HFF-Myc (cell line): ENCODE data around the gene DMRTB1.
A peak's percentile ranks its signal among the peaks of the same experiment; 100 is the strongest.

ENCODE experiments used
- DNase-seq: peaks from one replicate; pipeline ENCODE4 v3.0.0-alpha.2; 2011; ENCODE audit warnings: low read depth; ENCODE audit errors: extremely low read depth
- H3K4me3 ChIP-seq: replicated peaks from 2 replicates; pipeline ENCODE4 v1.5.1; 2011; ENCODE audit warnings: low read depth, mild to moderate bottlenecking, control low read depth, low read length
- TF ChIP-seq, protein P1 (sequence below): IDR thresholded peaks from 2 replicates; pipeline ENCODE4 v1.5.1; 2012; ENCODE audit warnings: mild to moderate bottlenecking, low read depth, low read length, control low read depth; ENCODE audit errors: missing control alignments

Gene DMRTB1

GRCh38 chr1:53447413-53447812, 11.8 kb upstream of the DMRTB1 start:
- H3K4me3 ChIP-seq = no peak overlapping the region
- TF ChIP-seq, protein P1, sequence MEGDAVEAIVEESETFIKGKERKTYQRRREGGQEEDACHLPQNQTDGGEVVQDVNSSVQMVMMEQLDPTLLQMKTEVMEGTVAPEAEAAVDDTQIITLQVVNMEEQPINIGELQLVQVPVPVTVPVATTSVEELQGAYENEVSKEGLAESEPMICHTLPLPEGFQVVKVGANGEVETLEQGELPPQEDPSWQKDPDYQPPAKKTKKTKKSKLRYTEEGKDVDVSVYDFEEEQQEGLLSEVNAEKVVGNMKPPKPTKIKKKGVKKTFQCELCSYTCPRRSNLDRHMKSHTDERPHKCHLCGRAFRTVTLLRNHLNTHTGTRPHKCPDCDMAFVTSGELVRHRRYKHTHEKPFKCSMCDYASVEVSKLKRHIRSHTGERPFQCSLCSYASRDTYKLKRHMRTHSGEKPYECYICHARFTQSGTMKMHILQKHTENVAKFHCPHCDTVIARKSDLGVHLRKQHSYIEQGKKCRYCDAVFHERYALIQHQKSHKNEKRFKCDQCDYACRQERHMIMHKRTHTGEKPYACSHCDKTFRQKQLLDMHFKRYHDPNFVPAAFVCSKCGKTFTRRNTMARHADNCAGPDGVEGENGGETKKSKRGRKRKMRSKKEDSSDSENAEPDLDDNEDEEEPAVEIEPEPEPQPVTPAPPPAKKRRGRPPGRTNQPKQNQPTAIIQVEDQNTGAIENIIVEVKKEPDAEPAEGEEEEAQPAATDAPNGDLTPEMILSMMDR = no peak
- no peak for DNase-seq

GRCh38 chr1:53448241-53448841, 10.9 kb upstream of the DMRTB1 start:
- TF ChIP-seq, protein P1 = no peak
- no peak overlapping the region for H3K4me3 ChIP-seq
- DNase-seq = no peak

DNA sequence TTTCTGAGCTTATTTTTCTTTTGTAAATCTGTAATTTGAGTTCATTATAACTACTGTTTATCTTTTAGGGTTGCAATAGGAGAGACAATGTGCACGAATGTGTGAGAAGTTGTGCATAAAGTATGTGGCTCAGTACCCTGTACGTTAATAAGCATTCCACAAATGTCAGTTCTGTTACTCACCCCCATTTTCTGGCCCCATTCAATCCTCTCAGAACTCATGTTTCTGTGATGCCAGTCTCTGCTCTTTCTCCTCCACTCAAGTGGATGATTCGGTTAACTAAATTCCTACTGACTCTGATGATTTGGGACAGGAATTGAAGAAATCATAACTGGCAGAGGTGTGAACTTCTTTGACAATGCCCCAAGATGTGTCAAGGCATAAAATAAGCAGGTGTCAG, 10.2 kb upstream of the DMRTB1 start:
- TF ChIP-seq, protein P1 = no peak
- H3K4me3 ChIP-seq = no peak overlapping the region
- no peak for DNase-seq

- no peak overlapping the region for H3K4me3 ChIP-seq
- TF ChIP-seq, protein P1 = no peak
- DNase-seq = no peak
These were observed 9.5 kb upstream of the DMRTB1 start for GRCh38 chr1:53449693-53450092.

- DNase-seq = no peak
- no peak overlapping the region for H3K4me3 ChIP-seq
- TF ChIP-seq, protein P1 = peak; percentile 59
These were observed 9.0 kb upstream of the DMRTB1 start for GRCh38 chr1:53450225-53450624.

DNA sequence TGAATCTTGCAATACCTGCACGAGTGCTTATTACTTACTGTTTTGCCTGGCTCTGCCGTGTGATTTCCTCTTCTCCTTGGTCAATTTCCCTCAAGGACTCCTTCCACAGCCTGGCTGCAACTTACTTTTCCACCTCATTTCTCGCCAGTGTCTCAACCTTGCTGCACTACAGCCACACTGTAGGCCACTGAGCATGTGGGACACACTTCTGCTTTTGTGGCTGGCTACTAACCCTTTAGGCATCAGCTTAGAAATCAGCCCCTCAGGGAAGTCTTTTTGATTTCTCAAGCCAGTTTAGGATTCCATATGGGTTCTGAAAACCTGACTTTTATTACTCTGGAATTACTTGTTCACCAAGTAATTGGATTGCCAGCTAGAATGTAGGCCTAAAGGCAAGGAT, 5.2 kb upstream of the DMRTB1 start:
- no peak for DNase-seq
- TF ChIP-seq, protein P1 = no peak
- H3K4me3 ChIP-seq = no peak overlapping the region
